Stimulated activated CD4-positive, alpha-beta T cell treated with anti-CD3 and anti-CD28 coated beads, Interleukin-1b, Interleukin-23, amount 100 ng/mL, for 1 hour (primary cell): ENCODE results near the gene NEUROG2.

Experiments used
- DNase-seq, 2 donors: peaks; one replicate each; pipeline ENCODE4 v3.0.0-alpha.2; 2020; ENCODE audit warnings: low read depth in 2 of 2

Gene NEUROG2

GRCh38 chr4:112521123-112522023, 5.4 kb upstream of the NEUROG2 start:
- no peak for DNase-seq

GRCh38 chr4:112520598-112521122, 4.7 kb upstream of the NEUROG2 start:
- DNase-seq: no peak

GRCh38 chr4:112519689-112520597, 4.0 kb upstream of the NEUROG2 start:
- DNase-seq: no peak

GRCh38 chr4:112518675-112519074, 2.7 kb upstream of the NEUROG2 start:
- DNase-seq: no peak

GRCh38 chr4:112517911-112518310, 1.9 kb upstream of the NEUROG2 start:
- DNase-seq: no peak

- DNase-seq: no peak
Observed at GRCh38 chr4:112517067-112517634, 1.2 kb upstream of the NEUROG2 start.

- no peak for DNase-seq
Observed at GRCh38 chr4:112516471-112517066, 589 bp upstream of the NEUROG2 start.

GRCh38 chr4:112515198-112516065, 548 bp downstream of the NEUROG2 start:
- DNase-seq: no peak

GRCh38 chr4:112514647-112515197, 1.3 kb downstream of the NEUROG2 start:
- no peak for DNase-seq

GRCh38 chr4:112513971-112514646, 1.9 kb downstream of the NEUROG2 start:
- no peak for DNase-seq

GRCh38 chr4:112511803-112512118, 4.2 kb downstream of the NEUROG2 start:
- DNase-seq: no peak

- DNase-seq: no peak
Observed at GRCh38 chr4:112511093-112511802, 4.7 kb downstream of the NEUROG2 start.

- DNase-seq: no peak
Observed at GRCh38 chr4:112510291-112511092, 5.5 kb downstream of the NEUROG2 start.

GRCh38 chr4:112509243-112510141, 6.5 kb downstream of the NEUROG2 start:
- no peak for DNase-seq

GRCh38 chr4:112508356-112508755, 7.6 kb downstream of the NEUROG2 start:
- no peak for DNase-seq

- no peak for DNase-seq
Observed at GRCh38 chr4:112504807-112505206, 11.2 kb downstream of the NEUROG2 start.

- no peak for DNase-seq
Observed at GRCh38 chr4:112502871-112503270, 13.1 kb downstream of the NEUROG2 start.
